AG04450 (cell line): ENCODE data around the gene TBX6. TPM values are rescaled to one million over a fixed set of nuclear protein-coding genes. Genes with fewer than 3 reads are reported as not detected.

ENCODE experiments used
- CTCF ChIA-PET: fragments of 300-600, 350-600 bp; formaldehyde crosslinking; extraction: SDS; loops from one replicate; lab custom pipeline; 2022; ENCODE audit warnings: antibody characterized with exemption, inconsistent platforms; lab: Charles Lee
- POLR2A ChIA-PET: fragments of 350-600 bp; formaldehyde crosslinking; extraction: SDS; loops from one replicate; lab custom pipeline; 2021; ENCODE audit warnings: antibody characterized with exemption, inconsistent platforms; lab: Yijun Ruan, JAX
- DNase-seq: peaks from one replicate; pipeline ENCODE4 v3.0.0-alpha.2; 2011; ENCODE audit warnings: low read depth, low spot score
- H3K27ac ChIP-seq: one replicate; pipeline ENCODE4 v1.5.1; 2012; ENCODE audit warnings: low read depth, low read length, control low read depth
- H3K27me3 ChIP-seq: one replicate; pipeline ENCODE4 v1.6.0; 2012; ENCODE audit warnings: low read length; ENCODE audit not compliant: control insufficient read depth, insufficient read depth
- H3K4me3 ChIP-seq: 2 replicates; pipeline ENCODE4 v1.5.1; 2011; ENCODE audit warnings: mild to moderate bottlenecking, low read depth, low read length, control low read depth
- H3K9me3 ChIP-seq: 2 replicates; pipeline ENCODE4 v1.5.1; 2012; ENCODE audit warnings: low read length; ENCODE audit not compliant: control insufficient read depth, insufficient read depth
- polyA plus RNA-seq: library from polyadenylated mRNA; depleted of rRNA; stranded (reverse); fragments of >200 nt; gene quantifications from 2 replicates; pipeline ENCODE4 v1.2.3, GENCODE V29; 2011
- TF ChIP-seq, protein P1 (sequence below): IDR thresholded peaks from 2 replicates; pipeline ENCODE4 v1.5.1; 2011; ENCODE audit warnings: low read depth, low read length, control low read depth, inconsistent platforms

TBX6 gene
- polyA plus RNA-seq, 1 experiment, result not detected

DNA sequence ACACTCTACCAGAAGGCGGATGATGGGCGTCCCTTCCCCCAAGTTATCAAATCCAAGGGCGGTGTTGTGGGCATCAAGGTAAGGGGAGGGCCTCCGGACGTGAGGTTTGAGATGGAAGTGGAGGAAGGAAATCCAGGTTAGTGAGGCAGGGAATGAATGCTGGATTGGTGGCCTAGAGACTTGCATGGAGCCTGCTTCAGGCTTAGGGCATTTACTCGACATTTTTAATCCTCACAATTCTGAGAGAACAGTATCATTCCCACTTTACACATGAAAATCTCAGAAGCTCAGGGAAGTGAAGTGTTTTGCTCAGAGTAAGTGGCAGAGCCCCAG is 24.2 kb downstream of the TBX6 start:
- TF ChIP-seq, protein P1, sequence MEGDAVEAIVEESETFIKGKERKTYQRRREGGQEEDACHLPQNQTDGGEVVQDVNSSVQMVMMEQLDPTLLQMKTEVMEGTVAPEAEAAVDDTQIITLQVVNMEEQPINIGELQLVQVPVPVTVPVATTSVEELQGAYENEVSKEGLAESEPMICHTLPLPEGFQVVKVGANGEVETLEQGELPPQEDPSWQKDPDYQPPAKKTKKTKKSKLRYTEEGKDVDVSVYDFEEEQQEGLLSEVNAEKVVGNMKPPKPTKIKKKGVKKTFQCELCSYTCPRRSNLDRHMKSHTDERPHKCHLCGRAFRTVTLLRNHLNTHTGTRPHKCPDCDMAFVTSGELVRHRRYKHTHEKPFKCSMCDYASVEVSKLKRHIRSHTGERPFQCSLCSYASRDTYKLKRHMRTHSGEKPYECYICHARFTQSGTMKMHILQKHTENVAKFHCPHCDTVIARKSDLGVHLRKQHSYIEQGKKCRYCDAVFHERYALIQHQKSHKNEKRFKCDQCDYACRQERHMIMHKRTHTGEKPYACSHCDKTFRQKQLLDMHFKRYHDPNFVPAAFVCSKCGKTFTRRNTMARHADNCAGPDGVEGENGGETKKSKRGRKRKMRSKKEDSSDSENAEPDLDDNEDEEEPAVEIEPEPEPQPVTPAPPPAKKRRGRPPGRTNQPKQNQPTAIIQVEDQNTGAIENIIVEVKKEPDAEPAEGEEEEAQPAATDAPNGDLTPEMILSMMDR, result no peak
- peaks cover 6% of the 10 kb centered on the region; the same call in 1 of the 2 replicates for H3K9me3 ChIP-seq
- DNase-seq, result no peak
- POLR2A ChIA-PET, result no interaction called here
- H3K27me3 ChIP-seq, result no peaks in the 10 kb centered on the region
- no peak overlapping the region for H3K27ac ChIP-seq
- peak overlapping the region; percentile 97 for H3K4me3 ChIP-seq
- CTCF ChIA-PET, result no interaction called here

DNA sequence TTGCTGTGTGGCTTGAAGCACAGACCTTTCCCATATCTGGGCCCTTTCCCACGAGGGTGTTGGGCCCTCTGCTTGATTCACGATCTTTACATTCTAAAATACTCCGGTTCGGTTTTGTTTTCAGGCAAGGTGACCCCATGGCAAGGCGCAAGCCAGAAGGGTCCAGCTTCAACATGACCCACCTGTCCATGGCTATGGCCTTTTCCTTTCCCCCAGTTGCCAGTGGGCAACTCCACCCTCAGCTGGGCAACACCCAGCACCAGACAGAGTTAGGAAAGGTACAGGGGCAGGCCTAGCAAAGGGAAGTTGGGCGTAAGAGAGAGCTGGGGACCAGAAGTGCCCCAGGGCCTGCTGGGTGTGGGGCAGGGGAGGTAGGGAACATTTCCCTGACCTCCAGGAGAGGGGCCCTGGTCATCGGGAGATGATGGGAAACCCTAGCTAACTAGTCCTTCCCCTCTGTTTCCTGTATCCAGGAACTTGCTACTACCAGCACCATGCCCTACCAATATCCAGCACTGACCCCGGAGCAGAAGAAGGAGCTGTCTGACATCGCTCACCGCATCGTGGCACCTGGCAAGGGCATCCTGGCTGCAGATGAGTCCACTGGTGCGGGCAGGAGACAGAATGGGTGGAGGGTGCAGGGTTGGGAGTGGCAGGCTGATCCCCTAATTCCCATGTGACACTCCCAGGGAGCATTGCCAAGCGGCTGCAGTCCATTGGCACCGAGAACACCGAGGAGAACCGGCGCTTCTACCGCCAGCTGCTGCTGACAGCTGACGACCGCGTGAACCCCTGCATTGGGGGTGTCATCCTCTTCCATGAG is 24.8 kb downstream of the TBX6 start:
- H3K9me3 ChIP-seq, result peaks cover 6% of the 10 kb centered on the region; the same call in 1 of the 2 replicates
- H3K27me3 ChIP-seq, result no peaks in the 10 kb centered on the region
- no peak for DNase-seq
- H3K4me3 ChIP-seq, result peak overlapping the region; percentile 97
- POLR2A ChIA-PET, result interaction anchor here (0.7 to 2.6 kb wide), 6 partner anchors 8 to 351 kb away, joined by 3 to 26 read pairs (median 14); partner anchors contain the start of genes PPP4C, TBX6 and ZNF771
- CTCF ChIA-PET, result interaction anchor here (1.0 kb wide), 1 partner anchor 9 kb away, joined by 3 read pairs; no protein-coding TSS in a partner anchor
- TF ChIP-seq, protein P1, result no peak
- H3K27ac ChIP-seq, result peak overlapping the region; percentile 98

DNA sequence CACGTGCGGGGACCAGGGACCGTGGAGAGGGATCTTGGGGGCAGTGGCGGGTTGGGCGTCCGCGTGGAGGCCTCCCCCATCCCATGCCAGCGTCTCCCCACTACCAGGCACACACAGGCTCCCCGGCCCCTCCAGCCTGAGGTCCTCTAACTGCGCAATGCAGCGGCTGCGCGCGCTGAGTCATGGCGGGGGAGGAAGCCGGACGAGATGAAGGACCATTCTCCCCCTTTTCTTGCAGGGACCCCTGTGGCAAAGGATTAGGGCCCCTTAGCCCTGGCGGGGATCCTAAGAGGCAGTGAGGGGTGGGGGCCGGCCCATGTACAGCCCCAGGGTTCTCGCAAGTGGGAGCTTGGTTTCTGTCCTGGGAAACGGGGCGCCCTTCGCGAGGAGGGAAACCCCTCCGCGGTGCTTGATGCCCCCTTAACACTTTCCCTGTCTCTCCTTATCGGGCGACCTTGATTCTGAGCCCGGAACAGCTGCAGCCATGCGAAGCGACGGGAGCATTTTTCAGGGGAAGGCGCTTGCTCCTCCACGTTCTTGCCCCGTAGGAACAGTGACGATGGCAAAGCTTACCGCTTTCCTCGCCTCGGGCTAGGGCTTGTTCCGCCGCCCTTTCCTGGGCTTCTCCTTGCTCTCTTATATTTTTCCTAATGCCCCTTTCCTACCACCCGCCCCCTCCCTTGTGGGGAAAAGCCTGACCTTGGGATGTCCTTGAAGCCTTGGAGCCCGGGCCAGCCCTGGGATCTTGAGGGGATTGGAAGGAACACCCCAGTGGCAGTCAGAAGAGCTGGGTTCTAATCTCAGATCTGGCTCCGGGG is 25.6 kb downstream of the TBX6 start:
- ChIA-PET CTCF (interaction anchor here (1.0 kb wide), 1 partner anchor 10 kb away, joined by 3 read pairs; no protein-coding TSS in a partner anchor), POLR2A (interaction anchor here (0.7 to 2.6 kb wide), 24 partner anchors 8 to 617 kb away, joined by 3 to 26 read pairs (median 4); partner anchors contain the start of genes CORO1A, KCTD13, MAPK3 and PAGR1)
- Histone ChIP-seq H3K9me3 (peaks cover 6% of the 10 kb centered on the region; the same call in 1 of the 2 replicates), H3K27ac (peak overlapping the region; percentile 98), H3K27me3 (no peaks in the 10 kb centered on the region), H3K4me3 (peak overlapping the region; percentile 97)
- no peak for DNase-seq
- TF ChIP-seq, protein P1, result no peak

DNA sequence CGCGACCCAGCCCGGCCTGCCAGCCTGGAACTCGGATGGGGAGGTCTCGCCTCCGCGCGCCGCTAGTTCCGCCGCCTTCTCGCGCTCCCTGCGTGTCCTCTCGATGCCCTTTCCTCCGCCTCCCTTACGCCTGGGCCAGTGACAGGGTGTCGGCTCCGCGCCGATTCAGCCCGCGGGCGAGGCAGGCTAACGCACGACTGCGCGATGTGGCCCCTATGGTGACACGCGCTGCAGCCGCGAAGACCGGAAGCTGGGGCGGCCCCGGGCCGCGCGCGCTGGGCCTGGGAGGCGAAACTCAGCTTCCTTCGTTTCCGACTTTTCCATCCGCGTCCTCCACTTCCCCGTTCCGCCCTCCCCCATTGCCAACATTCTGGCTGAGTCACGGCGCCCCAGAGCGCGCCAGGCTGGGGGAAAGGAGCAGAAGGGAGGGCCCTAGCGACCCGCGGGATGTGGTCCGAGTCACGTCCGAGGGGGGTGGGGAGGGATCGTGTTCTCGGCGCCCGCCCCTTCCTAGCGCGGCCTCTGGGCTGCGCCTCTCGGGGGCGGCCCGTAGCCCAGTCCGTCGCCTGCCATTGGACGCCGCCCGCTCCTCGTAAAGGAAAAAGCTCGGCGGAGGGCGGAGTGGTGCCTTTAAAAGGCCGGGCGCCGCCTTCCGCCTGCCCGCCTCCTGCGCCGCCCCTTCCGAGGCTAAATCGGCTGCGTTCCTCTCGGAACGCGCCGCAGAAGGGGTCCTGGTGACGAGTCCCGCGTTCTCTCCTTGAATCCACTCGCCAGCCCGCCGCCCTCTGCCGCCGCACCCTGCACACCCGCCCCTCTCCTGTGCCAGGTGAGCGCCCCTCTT is 26.4 kb downstream of the TBX6 start, which contains the start of gene ALDOA:
TSS of gene ALDOA (plus strand) at position 659 of the 841 bp plus-strand sequence. CDS start 1,138 bp downstream, outside the sequence.
- peaks cover 6% of the 10 kb centered on the region; the same call in 1 of the 2 replicates for H3K9me3 ChIP-seq
- peak; percentile 98 for DNase-seq
- TF ChIP-seq, protein P1, result no peak
- CTCF ChIA-PET, result interaction anchor here (0.9 kb wide), 1 partner anchor 10 kb away, joined by 3 read pairs; no protein-coding TSS in a partner anchor
- peak within 1 kb of the TSS; percentile 97 for H3K4me3 ChIP-seq
- no peaks in the 10 kb centered on the region for H3K27me3 ChIP-seq
- POLR2A ChIA-PET, result interaction anchor here (0.5 to 2.6 kb wide), 27 partner anchors 9 to 618 kb away, joined by 3 to 26 read pairs (median 4); partner anchors contain the start of genes CORO1A, KCTD13, MAPK3 and PAGR1
- peak within 1 kb of the TSS; percentile 98 for H3K27ac ChIP-seq
